DMS 273 (cell line): Measurements from ENCODE around the gene MT1E.
A peak's percentile ranks its signal among the peaks of the same experiment; 100 is the strongest.
"Not testable (repeated sequence)": the region's sequence is repeated elsewhere in the genome, so short reads cannot be mapped to it uniquely, and the experiment has no call there.

Experiments
- DNase-seq: peaks from one replicate; lab custom pipeline; 2025; ENCODE audit not compliant: unreplicated experiment; lab: John Stamatoyannopoulos, UW

MT1E gene

DNA sequence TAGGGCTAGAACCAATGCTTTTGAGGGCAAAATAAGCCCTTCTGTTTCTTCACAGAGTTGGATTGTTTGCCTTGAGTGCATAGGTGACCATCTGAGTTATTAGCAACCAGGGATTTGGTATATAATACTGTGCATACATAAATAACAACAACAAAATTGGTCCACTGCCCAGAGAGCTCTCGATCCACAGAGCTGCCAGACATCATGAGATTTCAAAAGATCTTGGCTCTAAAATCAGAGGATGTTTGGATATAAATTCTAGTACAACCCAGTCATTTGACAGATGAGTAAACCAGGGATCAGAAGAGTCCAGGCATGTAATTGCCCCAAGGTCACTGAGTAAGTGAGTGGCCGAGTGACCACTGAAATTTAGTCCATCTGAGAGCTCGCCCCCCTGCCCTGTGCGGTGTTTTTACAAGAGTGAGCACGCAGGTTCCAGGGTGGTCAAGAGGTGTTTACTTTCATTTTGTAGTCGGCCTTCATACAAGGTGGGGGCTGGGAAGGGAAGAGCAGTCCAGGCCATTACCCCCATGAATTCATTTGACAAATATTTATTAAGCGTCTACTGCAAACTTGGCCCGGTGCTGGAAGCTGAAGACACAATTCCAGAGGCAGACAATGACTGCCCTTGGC is 19.0 kb upstream of the MT1E start:
- no peak for DNase-seq

DNA sequence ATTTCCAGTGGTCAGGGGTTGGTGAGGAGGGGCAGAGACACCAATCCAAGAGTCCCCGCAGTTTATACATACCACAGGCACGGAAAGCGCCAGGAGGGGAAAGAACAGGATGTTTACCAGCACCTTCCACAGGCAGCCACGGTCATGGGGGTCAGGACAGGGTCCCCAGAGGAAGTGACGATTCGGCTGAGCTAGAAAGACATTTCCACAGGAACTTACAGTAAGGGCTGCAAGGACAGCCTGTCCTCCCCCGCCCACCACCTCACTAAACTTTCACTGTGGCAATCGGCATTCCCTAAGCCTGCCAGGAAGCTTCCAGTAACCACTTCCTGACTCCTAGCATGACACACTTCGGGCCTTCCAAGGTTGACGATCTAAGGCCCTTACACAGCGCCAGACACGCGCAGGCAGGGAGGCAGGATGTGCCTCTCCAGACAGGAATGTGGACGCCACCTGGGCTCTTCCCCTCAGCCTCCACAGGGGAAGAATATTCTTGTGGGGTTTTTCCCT is 18.4 kb upstream of the MT1E start:
- peak; percentile 19 for DNase-seq

DNA sequence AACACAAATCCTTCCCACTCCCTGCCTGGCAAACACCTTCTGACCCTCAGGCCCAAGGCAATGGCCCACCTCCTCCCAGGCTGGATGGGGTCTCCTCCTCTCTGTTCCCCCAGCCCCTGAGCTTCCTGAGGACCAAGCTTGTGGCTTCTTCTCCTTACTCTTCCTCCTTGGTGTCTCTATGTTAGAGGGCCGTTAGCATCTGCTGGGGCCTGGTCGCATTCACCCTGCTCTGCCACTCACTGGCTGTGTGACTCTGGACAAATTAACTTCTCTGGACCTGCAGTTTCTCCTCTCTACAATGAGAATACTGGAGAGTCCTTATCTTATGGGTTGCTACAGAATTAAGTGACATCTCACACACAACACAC is 17.9 kb upstream of the MT1E start:
- DNase-seq: no peak

DNA sequence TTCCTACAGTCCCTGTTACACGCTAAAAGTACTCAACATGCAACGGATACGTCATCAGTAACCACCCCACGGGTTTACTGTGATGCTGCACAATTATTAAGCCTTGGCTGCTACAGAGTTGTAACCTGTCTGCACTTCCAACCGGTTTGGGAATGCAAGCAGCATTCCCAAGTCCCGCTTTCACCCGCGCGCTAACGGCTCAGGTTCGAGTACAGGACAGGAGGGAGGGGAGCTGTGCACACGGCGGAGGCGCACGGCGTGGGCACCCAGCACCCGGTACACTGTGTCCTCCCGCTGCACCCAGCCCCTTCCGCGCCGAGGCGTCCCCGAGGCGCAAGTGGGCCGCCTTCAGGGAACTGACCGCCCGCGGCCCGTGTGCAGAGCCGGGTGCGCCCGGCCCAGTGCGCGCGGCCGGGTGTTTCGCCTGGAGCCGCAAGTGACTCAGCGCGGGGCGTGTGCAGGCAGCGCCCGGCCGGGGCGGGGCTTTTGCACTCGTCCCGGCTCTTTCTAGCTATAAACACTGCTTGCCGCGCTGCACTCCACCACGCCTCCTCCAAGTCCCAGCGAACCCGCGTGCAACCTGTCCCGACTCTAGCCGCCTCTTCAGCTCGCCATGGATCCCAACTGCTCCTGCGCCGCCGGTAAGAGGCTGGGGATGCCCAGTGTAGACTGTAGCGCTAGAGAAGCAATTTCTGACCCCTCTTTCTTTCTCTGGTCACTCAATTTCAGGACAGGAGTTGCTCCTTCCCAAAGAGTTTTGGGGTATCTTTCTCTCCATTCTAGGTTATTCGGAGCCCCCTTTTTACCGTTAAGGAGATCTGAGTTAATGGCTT is 17.3 kb upstream of the MT1E start, which contains the start of gene MT2A:
Gene MT2A, plus strand, starts transcription at position 542 of the 833 bp plus-strand sequence. Its CDS starts 72 bp downstream, at position 614.
- DNase-seq: peak; percentile 98

DNA sequence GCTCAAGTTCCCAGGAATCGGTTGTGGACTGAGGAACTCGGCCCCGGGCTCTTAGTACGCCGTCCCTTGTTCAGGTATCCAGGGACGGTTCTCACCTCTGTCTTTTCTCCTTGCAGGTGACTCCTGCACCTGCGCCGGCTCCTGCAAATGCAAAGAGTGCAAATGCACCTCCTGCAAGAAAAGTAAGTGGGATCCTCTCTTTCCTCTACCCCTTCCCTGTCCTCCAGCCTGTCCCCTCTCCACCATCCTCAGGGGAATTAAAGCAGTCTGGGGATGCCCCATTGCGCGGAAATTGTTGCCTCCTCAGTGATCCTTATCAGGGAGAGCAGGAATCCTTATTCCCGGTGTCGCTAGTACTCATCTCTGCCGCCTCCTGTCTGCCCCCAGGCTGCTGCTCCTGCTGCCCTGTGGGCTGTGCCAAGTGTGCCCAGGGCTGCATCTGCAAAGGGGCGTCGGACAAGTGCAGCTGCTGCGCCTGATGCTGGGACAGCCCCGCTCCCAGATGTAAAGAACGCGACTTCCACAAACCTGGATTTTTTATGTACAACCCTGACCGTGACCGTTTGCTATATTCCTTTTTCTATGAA is 16.6 kb upstream of the MT1E start:
- DNase-seq: peak; percentile 60

DNA sequence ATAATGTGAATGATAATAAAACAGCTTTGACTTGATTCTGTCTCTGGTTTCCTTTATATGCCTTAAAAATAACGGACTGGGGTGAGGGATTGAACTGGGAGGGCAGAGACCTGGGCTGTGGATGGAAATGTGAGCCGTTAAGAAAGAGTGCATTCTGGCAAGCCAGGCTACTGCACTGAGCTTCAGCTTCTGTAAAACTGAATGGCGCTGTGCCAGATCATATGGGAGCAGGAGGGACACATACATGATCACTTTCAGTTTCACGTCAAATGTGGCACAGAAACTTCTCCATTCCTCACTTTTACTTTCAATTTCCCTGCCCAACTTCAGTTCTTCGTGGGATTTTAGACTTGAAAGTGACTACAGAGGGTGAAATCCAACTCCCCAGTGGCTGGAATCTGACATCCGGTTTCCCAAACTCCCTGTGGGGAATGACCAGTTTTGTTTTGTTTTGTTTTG is 16.1 kb upstream of the MT1E start:
- peak; percentile 85 for DNase-seq

DNA sequence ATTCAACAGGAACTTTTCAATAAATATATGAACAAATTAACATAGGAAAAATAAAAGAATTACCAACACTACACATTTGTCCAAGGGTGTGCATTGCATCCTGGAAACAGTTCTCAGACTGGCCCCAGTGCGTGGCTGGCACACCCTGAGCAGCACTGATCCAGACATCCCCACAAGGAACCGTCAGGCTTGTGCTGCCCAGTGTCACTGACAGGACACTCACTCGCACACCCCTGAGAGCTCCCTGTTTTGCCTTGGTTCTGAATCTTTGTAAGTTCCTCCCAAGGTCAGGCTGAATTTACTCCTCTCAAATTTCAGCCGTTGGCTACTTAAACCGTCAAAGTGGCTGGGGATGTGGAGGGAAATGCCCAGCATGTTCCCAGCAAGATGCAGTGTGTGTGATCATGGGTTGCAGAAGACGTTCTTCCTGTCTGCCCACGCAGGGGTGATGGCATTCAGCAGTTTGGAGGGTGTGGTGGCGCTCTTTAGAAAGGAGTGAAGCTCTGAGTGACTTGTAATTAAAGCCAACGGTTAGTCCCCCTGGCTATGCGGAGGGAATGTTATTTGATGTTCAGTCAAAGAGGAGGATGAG is 15.5 kb upstream of the MT1E start:
- DNase-seq: peak; percentile 36

DNA sequence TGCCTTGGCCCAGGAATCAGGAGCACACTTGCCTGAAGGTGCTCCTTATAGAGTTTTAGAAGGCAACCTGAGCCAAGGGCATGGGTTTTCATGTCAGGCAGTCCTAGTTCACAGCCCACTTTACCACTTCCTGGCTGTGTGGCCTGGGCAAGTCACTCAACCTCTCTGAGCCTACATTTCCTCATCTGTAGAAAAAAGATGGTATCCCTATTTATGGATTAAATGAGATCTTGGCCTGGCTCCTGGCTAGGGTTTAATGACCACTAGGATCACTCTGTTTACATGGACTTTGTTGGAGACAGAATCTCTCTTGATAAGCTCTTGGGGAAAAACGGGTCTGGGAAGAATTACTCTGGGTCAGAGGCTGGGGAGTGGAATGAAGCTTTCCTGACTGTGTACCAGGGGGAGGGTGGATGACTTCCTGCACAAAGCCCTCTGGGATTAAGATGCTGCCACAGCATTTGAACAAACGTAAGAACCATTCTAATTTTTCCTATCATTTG is 14.9 kb upstream of the MT1E start:
- DNase-seq: no peak

DNA sequence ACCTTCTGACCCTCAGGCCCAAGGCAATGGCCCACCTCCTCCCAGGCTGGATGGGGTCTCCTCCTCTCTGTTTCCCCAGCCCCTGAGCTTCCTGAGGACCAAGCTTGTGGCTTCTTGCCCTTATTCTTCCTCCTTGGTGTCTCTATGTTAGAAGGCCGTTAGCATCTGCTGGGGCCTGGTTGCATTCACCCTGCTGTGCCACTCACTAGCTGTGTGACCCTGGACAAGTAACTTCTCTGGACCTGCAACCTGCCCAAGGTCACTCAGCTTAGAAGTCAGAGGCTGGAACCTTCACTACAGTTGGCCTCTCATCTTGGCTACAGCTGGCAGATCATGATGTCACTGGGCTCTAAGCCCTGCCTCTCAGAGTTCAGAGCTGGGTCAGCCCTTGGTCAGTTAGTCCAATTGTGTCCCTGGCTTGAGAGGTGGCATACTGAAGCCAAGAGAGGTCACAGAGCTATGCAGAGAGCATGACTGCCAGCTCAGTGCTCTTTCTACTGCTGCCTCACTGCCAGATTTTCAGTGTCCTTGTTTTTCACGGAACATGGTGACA is 14.2 kb upstream of the MT1E start:
- no peak for DNase-seq

DNA sequence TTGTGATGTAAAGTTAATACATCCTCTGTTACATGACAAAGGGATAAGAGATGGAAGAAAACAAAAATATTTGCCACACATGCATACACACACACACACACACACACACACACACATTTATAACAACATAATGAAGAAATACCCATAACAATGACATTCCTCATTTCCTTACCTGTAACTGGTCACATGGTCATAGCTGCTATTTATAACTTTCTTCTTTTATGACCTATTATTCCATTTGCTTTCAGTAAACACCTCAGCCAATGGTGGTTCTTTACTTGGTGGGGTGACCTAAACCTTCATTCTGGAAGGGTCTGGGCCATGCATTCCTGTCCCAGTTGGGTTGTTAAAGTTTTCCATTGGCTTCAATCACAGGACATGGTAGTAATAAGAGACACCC is 11.9 kb upstream of the MT1E start:
- no peak for DNase-seq

DNA sequence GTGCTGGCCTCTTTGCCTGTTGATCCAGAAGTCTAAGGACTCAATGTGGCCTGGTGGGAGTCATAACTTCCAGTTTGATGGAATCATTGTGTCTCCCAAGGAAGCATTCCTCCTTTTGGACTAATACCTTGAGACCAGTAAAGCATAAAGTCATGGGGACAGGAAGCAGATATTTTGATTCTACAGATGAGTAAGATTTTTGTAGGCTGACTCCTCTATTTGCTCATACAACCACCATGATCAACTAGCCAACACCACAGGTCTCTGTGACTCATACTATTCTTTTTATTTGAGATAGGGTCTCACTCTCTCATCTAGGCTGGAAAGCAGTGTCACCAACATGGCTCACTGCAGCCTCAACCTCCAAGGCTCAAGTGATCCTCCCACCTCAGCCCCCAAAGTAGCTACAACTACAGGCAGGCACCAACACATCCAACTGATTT is 11.0 kb upstream of the MT1E start:
- DNase-seq: no peak

DNA sequence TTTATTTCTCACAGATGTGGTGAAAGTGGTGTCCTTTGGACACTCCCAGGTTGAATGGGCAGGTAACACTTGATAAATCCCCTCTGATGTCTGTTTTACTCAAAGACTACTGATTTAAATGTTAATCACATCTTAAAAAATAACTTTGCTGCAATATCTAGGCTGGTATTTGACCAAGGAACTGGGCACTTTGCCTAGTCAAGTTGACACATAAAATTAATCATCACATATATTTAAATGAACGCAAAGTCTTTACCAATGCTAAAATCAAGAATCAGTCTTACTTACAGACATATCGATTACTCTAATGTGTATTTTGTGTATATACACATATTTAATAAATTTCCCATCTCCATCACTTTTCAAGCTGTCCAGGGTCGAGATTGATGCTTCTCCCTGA is 10.2 kb upstream of the MT1E start:
- no peak for DNase-seq

DNA sequence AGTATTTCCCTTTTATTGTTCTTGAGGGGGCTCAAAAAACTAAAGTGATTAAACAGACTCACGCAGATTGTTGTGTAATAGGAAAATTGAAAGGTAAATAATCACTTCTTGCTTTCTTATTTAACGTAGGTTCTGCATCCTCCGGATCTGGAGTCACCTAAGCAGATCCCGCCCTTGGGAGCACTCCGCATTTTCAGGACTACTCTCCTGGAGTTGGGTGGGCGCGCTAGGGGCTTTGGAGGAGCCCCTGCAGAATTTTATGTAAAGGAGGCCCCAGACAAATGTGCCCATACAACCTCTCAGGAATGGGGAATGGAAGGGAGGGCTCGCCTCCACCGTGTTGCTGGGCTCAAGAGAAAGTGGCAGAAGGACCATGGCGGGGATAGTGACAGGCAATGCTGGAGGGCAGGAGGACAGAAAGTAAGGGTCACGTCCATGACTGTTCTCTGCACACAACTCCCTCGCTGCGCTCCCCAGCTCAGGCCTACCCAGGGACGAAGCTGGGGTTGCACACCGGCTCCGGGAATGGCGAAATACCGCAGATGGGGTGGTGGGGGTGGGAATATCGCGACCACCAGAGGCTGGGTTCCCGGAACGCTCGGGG is 8.9 kb upstream of the MT1E start:
- no peak for DNase-seq

DNA sequence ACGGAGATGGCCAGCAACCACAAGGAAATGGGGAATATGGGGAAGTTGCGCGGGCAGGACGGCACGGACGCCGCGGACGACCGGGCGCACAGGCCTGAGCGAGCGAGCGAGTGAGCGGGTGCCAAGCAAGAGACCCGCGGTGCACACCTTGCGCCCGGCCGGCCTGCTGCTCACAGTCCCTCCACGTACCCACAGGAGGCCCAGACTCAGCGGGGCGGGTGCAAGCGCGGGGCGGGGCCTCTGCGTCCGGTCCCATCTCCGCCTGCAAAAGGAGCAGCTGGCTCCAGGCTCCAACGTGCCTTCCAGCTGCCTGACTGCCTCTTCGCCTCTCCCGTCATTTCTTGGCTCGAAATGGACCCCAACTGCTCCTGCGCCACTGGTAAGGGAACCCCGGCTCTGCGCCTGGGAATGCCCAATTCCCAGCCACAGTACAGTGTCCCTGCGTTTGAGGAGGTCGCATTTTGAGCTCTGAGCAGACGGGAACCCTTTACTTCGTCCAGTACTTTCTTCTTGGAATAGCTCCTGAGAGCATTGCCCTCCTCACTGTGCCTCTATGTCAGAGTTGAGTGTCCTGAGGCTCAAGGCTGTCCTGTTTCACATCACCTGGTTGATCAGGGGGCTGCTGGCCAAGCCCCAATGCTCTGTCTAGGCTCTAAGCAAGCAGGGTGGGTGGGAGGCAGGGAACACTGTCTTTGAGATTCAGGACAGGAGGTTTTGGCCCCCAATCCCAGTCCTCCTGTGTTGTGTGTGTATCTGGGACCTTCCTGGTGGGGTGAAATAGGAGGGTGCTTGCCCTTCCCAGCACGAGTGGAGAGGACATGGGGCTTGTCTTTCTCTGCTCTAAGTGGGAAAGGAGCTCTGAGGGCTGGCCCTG is 8.1 kb upstream of the MT1E start:
- DNase-seq: peak; percentile 64

DNA sequence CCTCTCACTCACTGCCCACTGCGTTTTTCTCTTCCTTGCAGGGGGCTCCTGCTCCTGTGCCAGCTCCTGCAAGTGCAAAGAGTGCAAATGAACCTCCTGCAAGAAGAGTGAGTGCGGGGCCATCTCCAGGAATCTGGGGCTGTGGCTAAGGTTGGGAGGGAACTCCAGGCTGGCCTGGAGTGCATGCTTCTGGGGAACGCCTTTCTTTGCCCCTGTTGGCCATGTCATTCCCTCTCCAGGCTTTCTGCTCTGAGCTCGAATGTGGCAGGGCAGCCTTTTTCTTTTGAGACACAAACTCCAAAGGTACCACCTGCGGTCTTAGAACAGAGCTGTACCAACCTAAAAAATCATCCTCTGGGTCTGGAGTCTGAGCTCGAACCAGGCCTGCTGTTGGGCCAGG is 7.4 kb upstream of the MT1E start:
- DNase-seq: no peak

DNA sequence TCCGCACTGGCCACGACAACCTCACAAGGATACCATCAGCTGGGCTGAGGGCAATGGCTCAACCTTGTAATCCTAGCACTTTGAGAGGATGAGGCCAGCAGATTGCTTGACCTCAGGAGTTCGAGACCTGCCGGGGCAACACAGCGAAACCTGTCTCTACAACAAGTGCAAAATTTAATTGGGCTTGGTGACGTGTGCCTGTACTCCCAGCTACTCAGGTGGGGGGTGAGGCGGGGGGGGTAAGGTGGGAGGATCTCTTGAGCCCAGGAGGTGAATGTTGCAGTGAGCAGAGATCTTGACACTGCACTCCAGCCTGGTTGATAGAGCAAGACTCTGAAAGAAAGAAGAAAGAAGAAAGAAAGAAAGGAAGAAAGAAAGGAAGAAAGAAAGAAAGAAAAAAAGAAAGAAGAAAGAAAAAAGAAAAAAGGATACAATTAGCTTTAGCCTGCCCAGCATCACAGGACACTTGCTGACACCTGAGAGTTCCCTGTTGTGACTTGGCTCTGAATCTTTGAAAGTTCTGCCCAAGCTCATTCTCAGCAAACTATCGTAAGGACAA is 5.2 kb upstream of the MT1E start:
- no peak for DNase-seq

DNA sequence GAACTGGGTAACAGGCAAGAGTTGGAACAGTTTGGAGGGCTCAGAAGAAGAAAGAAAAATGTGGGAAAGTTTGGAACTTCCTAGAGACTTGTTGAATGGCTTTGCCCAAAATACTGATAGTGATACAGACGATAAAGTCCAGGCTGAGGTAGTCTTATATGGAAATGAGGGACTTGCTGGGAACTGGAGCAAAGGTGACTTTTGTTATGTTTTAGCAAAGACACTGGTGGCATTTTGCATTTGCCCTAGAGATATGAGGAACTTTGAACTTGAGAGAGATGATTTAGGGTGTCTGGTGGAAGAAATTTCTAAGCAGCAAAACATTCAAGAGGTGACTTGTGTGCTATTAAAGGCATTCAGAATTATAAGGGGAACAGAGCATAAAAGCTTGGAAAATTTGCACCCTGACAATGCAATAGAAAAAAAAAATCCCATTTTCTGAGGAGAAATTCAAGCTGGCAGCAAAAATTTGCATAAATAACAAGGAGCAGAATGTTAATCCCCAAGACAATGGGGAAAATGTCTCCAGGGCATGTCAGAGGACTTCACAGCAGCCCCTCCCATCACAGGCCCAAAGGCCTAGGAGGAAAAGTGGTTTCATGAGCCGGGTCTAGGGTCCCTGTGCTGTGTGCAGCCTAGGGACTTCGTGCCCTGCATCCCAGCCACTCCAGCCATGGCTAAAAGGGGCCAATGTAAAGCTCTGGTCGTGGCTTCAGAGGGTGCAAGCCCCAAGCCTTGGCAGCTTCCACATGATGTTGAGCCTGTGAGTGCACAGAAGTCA is 3.7 kb upstream of the MT1E start:
- not testable (repeated sequence) for DNase-seq

DNA sequence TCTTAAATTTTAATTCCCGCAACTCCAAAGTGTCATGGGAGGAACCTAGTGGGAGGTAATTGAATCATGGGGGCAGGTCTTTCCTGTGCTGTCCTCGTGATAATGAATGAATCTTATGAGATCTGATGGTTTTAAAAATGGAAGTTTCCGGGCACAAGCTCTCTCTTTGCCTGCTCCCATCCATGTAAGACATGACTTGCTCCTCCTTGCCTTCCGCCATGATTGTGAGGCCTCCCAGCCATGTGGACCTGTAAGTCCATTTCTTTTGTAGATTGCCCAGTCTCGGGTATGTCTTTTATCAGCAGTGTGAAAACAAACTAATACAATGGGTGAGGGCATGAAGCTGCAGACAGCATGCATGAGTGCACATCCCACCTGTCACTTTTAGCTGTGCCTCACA is 2.4 kb upstream of the MT1E start:
- DNase-seq: not testable (repeated sequence)
